LNCaP clone FGC (cell line): ENCODE data around the gene SCARF1.

Source experiments
- DNase-seq: peaks from one replicate; pipeline ENCODE4 v3.0.0-alpha.2; 2011; ENCODE audit warnings: low read depth
- H3K4me3 ChIP-seq: 2 replicates; pipeline ENCODE4 v1.5.1; 2011; ENCODE audit warnings: mild to moderate bottlenecking, low read depth, low read length, control low read depth
- CTCF ChIP-seq: IDR thresholded peaks from 2 replicates; pipeline ENCODE4 v1.5.1; 2012; ENCODE audit warnings: mild to moderate bottlenecking; ENCODE audit not compliant: control insufficient read depth, insufficient read depth; ENCODE audit errors: extremely low read depth

The SCARF1 gene

GRCh38 chr17:1592751-1593629, 52.5 kb downstream of the SCARF1 start:
- H3K4me3 ChIP-seq: no peak overlapping the region
- TF ChIP-seq CTCF: no peak
- no peak for DNase-seq

- DNase-seq: no peak
- no peak overlapping the region for H3K4me3 ChIP-seq
- no peak for TF ChIP-seq CTCF
Observed at GRCh38 chr17:1591474-1592090, 54.0 kb downstream of the SCARF1 start.

GRCh38 chr17:1590747-1591473, 54.6 kb downstream of the SCARF1 start:
- DNase-seq: no peak
- no peak overlapping the region for H3K4me3 ChIP-seq
- no peak for TF ChIP-seq CTCF

GRCh38 chr17:1590029-1590746, 55.3 kb downstream of the SCARF1 start:
- no peak for DNase-seq

GRCh38 chr17:1588821-1589585, 56.5 kb downstream of the SCARF1 start:
- TF ChIP-seq CTCF: no peak
- no peak overlapping the region for H3K4me3 ChIP-seq
- no peak for DNase-seq

More at GRCh38 chr17:1590029-1590746, 55.3 kb downstream of the SCARF1 start:
- TF ChIP-seq CTCF: no peak
- no peak overlapping the region for H3K4me3 ChIP-seq

GRCh38 chr17:1584167-1584566, 61.4 kb downstream of the SCARF1 start:
- no peak overlapping the region for H3K4me3 ChIP-seq
- no peak for DNase-seq
- no peak for TF ChIP-seq CTCF
